ENCODE measurements around the gene SNRNP27. TPM values are rescaled to one million over a fixed set of nuclear protein-coding genes. Genes with fewer than 3 reads are reported as not detected.
A peak's percentile ranks its signal among the peaks of the same experiment; 100 is the strongest.

Gene SNRNP27
- total and polyA plus RNA-seq, 9 of the 15 experiments (the other 6 are each of a cell fraction or from before 2014, with no cell fraction given) = 29.2 to 102 (median 65.7) TPM

- intact Hi-C loops (cut with micrococcal nuclease) = no loop called here
- no peak overlapping the region for H3K27ac ChIP-seq (ENCODE audit: extremely low read depth, low read depth, low read length)
- TF ChIP-seq KDM5B (IDR thresholded peaks at IDR 0.05; ENCODE audit: insufficient replicate concordance, low read depth, low read length) (no peak), IRF9 (tag; IDR thresholded peaks at IDR 0.05) (0 out of 2 replicates have a peak, but pooled peaks have one; percentile 10), MCM5 (IDR thresholded peaks at IDR 0.05; ENCODE audit: low read depth) (no peak), CREB5 (CRISPR knock-in tag; IDR thresholded peaks at IDR 0.05) (no peak), NR2C1 (IDR thresholded peaks at IDR 0.05) (no peak), NR2C1 (tag; IDR thresholded peaks at IDR 0.05) (0 out of 2 replicates have a peak, but pooled peaks have one; percentile 14), FOXP1 (CRISPR knock-in tag; IDR thresholded peaks at IDR 0.05) (no peak), ZNF280B (CRISPR knock-in tag; IDR thresholded peaks at IDR 0.05) (no peak), ATF3 (IDR thresholded peaks at IDR 0.05) (peak; percentile 66), ATF3 (CRISPR knock-in tag; conservative IDR thresholded peaks at IDR 0.05) (no peak), NR4A1 (CRISPR knock-in tag; IDR thresholded peaks at IDR 0.05) (no peak), NR4A1 (tag; IDR thresholded peaks at IDR 0.05) (no peak), KDM2B (CRISPR knock-in tag; IDR thresholded peaks at IDR 0.05) (no peak), STAG1 (CRISPR knock-in tag; IDR thresholded peaks at IDR 0.05; ENCODE audit: borderline replicate concordance) (no peak), ZNF23 (CRISPR knock-in tag; IDR thresholded peaks at IDR 0.05) (no peak), ZNF589 (CRISPR knock-in tag; IDR thresholded peaks at IDR 0.05; ENCODE audit: low read depth) (peak; percentile 27; the same call in 1 of the 2 replicates), ZNF3 (CRISPR knock-in tag; IDR thresholded peaks at IDR 0.05) (no peak)
Measured at GRCh38 chr2:69926849-69927515, 33.2 kb downstream of the SNRNP27 start.

More at GRCh38 chr2:69926849-69927515, 33.2 kb downstream of the SNRNP27 start:
- WGBS (ENCODE audit: insufficient coverage, low coverage, missing lambda C conversion rate) = 60% methylated on average over 3 of the region's 3 CpGs
- no peak overlapping the region for H3K4me3 ChIP-seq
- H3K27me3 ChIP-seq (ENCODE audit: control insufficient read depth in 2 of 2, insufficient read depth in 2 of 2, low read length in 2 of 2) = no peaks in the 10 kb centered on the region
- H3K9me3 ChIP-seq (replicated peaks; ENCODE audit: control insufficient read depth, insufficient read depth, low read depth, low read length) = no peaks in the 10 kb centered on the region
- DNase-seq (ENCODE audit: extremely low read depth in 1 of 4, low spot score in 3 of 4) = no peak
- no peak for FAIRE-seq
- H3K4me2 ChIP-seq (ENCODE audit: insufficient read depth, low read length) = no peak overlapping the region
- peaks cover 73% of the 10 kb centered on the region for H3K36me3 ChIP-seq (ENCODE audit: control insufficient read depth, insufficient read depth, low read length)
- no peaks in the 10 kb centered on the region for H4K20me1 ChIP-seq (replicated peaks; ENCODE audit: control insufficient read depth, insufficient read depth, low read length)
- BruUV-seq (replicated peaks) = no TSS peak
- POLR2A ChIA-PET = interaction anchor here (0.6 kb wide), 1 partner anchor 9 kb away, joined by 4 read pairs; no protein-coding TSS in a partner anchor
- in situ Hi-C loops (cut with MboI) = loop anchor here (5.0 kb wide), 1 partner anchor 215 kb away; no protein-coding TSS in a partner anchor
- H2AFZ ChIP-seq (ENCODE audit: low read depth, low read length) = no peak overlapping the region
- H3K9ac ChIP-seq (ENCODE audit: insufficient read depth in 1 of 2, low read depth in 2 of 2, low read length in 2 of 2) = no peak overlapping the region
- 0 out of 3 replicates have a peak, but pooled peaks have one; percentile 14 for ATAC-seq
- CTCF ChIA-PET (ENCODE audit: low intra/inter-chr PET ratio) = no interaction called here
- H3K9me1 ChIP-seq (ENCODE audit: control insufficient read depth, insufficient read depth, low read length) = no peaks in the 10 kb centered on the region
- H3K4me1 ChIP-seq (replicated peaks in 1 of 2; ENCODE audit: control insufficient read depth in 2 of 2, insufficient read depth in 2 of 2, low read length in 2 of 2) = peaks cover under 1 to 4% of the 10 kb centered on the region in 2 experiments; a peak in 1 of 5 replicates
- peaks cover 18% of the 10 kb centered on the region; the same call in 2 of the 3 replicates for H3K79me2 ChIP-seq (ENCODE audit: control insufficient read depth, insufficient read depth, low read length)
